ENCODE measurements around the gene ARMS2.

- TF ChIP-seq CTCF (conservative IDR thresholded peaks at IDR 0.05; ENCODE audit: low read depth in 2 of 2) (no peak), EZH2phosphoT487 (IDR thresholded peaks at IDR 0.05; ENCODE audit: unreplicated experiment) (no peak), REST (IDR thresholded peaks at IDR 0.05; ENCODE audit: unreplicated experiment) (no peak)
These were observed 32.0 kb upstream of the ARMS2 start for GRCh38 chr10:122422266-122422989.

Data from GM23338 (cell line).